K562 (cell line): ENCODE data around the gene FBXO4. TPM values are rescaled to one million over a fixed set of nuclear protein-coding genes. Genes with fewer than 3 reads are reported as not detected.

ENCODE experiments used
- ATAC-seq: fragments of 200-7000 bp; cut with Tn5 transposase; 3 replicates; pipeline ENCODE4 v1.9.1; 2020; ENCODE audit warnings: moderate library complexity
- BruUV-seq: library from RNA; stranded (reverse); fragments of 400-500 nt; replicated peaks from 2 replicates; lab custom pipeline; 2021; lab: Mats Ljungman, UMichigan
- CTCF ChIA-PET: fragments of 300-600 bp; formaldehyde crosslinking; extraction: SDS; loops from one replicate; lab custom pipeline; 2021; ENCODE audit warnings: low intra/inter-chr PET ratio; lab: Yijun Ruan, JAX
- POLR2A ChIA-PET: fragments of 300-600, 350-650 bp; sonication (Branson Sonifier 250); formaldehyde crosslinking; extraction: SDS; loops from one replicate; lab custom pipeline; 2021; ENCODE audit warnings: antibody characterized with exemption, inconsistent platforms; lab: Yijun Ruan, JAX
- DNase-seq, 4 experiments: peaks; one replicate each; pipeline versions ENCODE4 v3.0.0 to v3.0.0-alpha.2; 2011 to 2018; ENCODE audit warnings: low spot score in 3 of 4, mixed read lengths in 3 of 4; ENCODE audit errors: extremely low read depth in 1 of 4
- FAIRE-seq: peaks from 2 replicates; lab custom pipeline; 2011; peaks lifted over from hg19 to GRCh38; lab: Jason Lieb, UNC
- H2AFZ ChIP-seq: 2 replicates; pipeline ENCODE4 v1.6.0; 2011; ENCODE audit warnings: low read depth, low read length, control low read depth, inconsistent platforms
- H3K27ac ChIP-seq: fragments of 200-600 bp; 3 replicates; pipeline ENCODE4 v1.8.0; 2011; ENCODE audit warnings: low read depth, mild to moderate bottlenecking, control low read depth, inconsistent platforms, low read length, moderate library complexity, mixed read lengths; ENCODE audit errors: extremely low read depth
- H3K27me3 ChIP-seq, 2 experiments: fragments of 300-600 bp in 1 of 2; 2 replicates in 1 of 2; 3 replicates in 1 of 2; pipeline versions ENCODE4 v1.6.0 to v1.8.0; 2011; ENCODE audit warnings: inconsistent platforms in 2 of 2, low read length in 2 of 2, mild to moderate bottlenecking in 1 of 2, mixed read lengths in 1 of 2, moderate library complexity in 1 of 2; ENCODE audit not compliant: control insufficient read depth in 2 of 2, insufficient read depth in 2 of 2
- H3K36me3 ChIP-seq: fragments of 300-600 bp; 3 replicates; pipeline ENCODE4 v1.8.0; 2011; ENCODE audit warnings: mild to moderate bottlenecking, low read length, inconsistent platforms; ENCODE audit not compliant: control insufficient read depth, insufficient read depth
- H3K4me1 ChIP-seq, 2 experiments: fragments of 200-600 bp in 1 of 2; replicated peaks in 1 of 2; 2 replicates in 1 of 2; 3 replicates in 1 of 2; pipeline versions ENCODE4 v1.5.1 to v1.8.0; 2011; ENCODE audit warnings: inconsistent platforms in 2 of 2, low read length in 2 of 2, mild to moderate bottlenecking in 1 of 2, mixed read lengths in 1 of 2, moderate library complexity in 1 of 2; ENCODE audit not compliant: control insufficient read depth in 2 of 2, insufficient read depth in 2 of 2
- H3K4me2 ChIP-seq: 2 replicates; pipeline ENCODE4 v1.6.1; 2011; ENCODE audit warnings: low read length, control low read depth, inconsistent platforms, mixed read lengths; ENCODE audit not compliant: insufficient read depth
- H3K4me3 ChIP-seq: fragments of 200-600 bp; sonication (generic), shearing (Covaris generic); 2 replicates; pipeline ENCODE4 v1.5.1; 2016; ENCODE audit warnings: control low read depth, inconsistent platforms
- H3K79me2 ChIP-seq: fragments of 200-600 bp; 3 replicates; pipeline ENCODE4 v1.8.0; 2011; ENCODE audit warnings: low read length, inconsistent platforms; ENCODE audit not compliant: control insufficient read depth, insufficient read depth
- H3K9ac ChIP-seq, 2 experiments: 2 replicates each; pipeline versions ENCODE4 v1.6.0 to v1.6.1; 2011; ENCODE audit warnings: low read depth in 2 of 2, low read length in 2 of 2, control low read depth in 1 of 2, inconsistent platforms in 1 of 2, mild to moderate bottlenecking in 1 of 2, mixed read lengths in 1 of 2; ENCODE audit not compliant: insufficient read depth in 1 of 2
- H3K9me1 ChIP-seq: one replicate; pipeline ENCODE4 v1.6.0; 2011; ENCODE audit warnings: inconsistent platforms, mild to moderate bottlenecking, low read length, moderate library complexity; ENCODE audit not compliant: control insufficient read depth, insufficient read depth
- H3K9me3 ChIP-seq: replicated peaks from 2 replicates; pipeline ENCODE4 v1.5.1; 2011; ENCODE audit warnings: low read depth, low read length, inconsistent platforms; ENCODE audit not compliant: control insufficient read depth, insufficient read depth
- H4K20me1 ChIP-seq: replicated peaks from 2 replicates; pipeline ENCODE4 v1.6.1; 2011; ENCODE audit warnings: low read length, inconsistent platforms, mixed read lengths; ENCODE audit not compliant: control insufficient read depth, insufficient read depth
- ETS2 ChIP-seq: IDR thresholded peaks from 2 replicates; pipeline ENCODE4 v1.6.1; 2016; ENCODE audit warnings: borderline replicate concordance, missing genetic modification characterization, mild to moderate bottlenecking, moderate library complexity, missing compliant biosample characterization; ENCODE audit not compliant: poor library complexity, severe bottlenecking
- GTF2F1 ChIP-seq: IDR thresholded peaks from 2 replicates; pipeline ENCODE4 v1.6.1; 2011; ENCODE audit warnings: low read depth, low read length, improper control_type of control experiment
- KAT7 ChIP-seq: sonication (generic); formaldehyde crosslinking; IDR thresholded peaks from 2 replicates; pipeline ENCODE4 v1.8.0; 2022; ENCODE audit warnings: missing genetic modification reagents, mild to moderate bottlenecking, borderline replicate concordance
- PHF21A ChIP-seq: fragments of 450-650 bp; IDR thresholded peaks from 2 replicates; pipeline ENCODE4 v1.6.1; 2017; ENCODE audit warnings: low read depth, borderline replicate concordance
- POLR2AphosphoS5 ChIP-seq: IDR thresholded peaks from 2 replicates; pipeline ENCODE4 v1.6.1; 2011; ENCODE audit warnings: mild to moderate bottlenecking, low read depth, low read length, moderate library complexity; ENCODE audit not compliant: control insufficient read depth, insufficient read depth
- POLR3A ChIP-seq: IDR thresholded peaks from 2 replicates; pipeline ENCODE4 v1.6.1; 2011; ENCODE audit warnings: borderline replicate concordance, mild to moderate bottlenecking, moderate library complexity; ENCODE audit not compliant: insufficient read length, insufficient read depth; ENCODE audit errors: extremely low read depth
- ZFX ChIP-seq: sonication (generic); formaldehyde crosslinking; IDR thresholded peaks from 2 replicates; pipeline ENCODE4 v1.8.0; 2022; ENCODE audit warnings: mild to moderate bottlenecking, missing genetic modification reagents, moderate library complexity
- ZNF174 ChIP-seq: fragments of 250-450 bp; sonication (Bioruptor Pico); IDR thresholded peaks from 2 replicates; pipeline ENCODE4 v1.4.0; 2020; ENCODE audit warnings: mild to moderate bottlenecking
- WGBS: fragments of 100-300 bp; shearing (Covaris generic); methylation state at CpG from one replicate; pipeline ENCODE4 v1.1.6; 2016; ENCODE audit warnings: low coverage, mixed read lengths; ENCODE audit not compliant: insufficient coverage; ENCODE audit errors: missing lambda C conversion rate; 5-methylcytosine and 5-hydroxymethylcytosine counted together
- in situ Hi-C: fragments of 300-500 bp; cut with MboI; formaldehyde crosslinking; loops from 4 replicates; pipeline ENCODE4 v1.15.0; 2018; ENCODE audit warnings: inconsistent platforms, mixed read lengths
- intact Hi-C: fragments of 100-400 bp; cut with micrococcal nuclease; formaldehyde crosslinking; loops from 2 replicates; pipeline ENCODE4 v1.14.2; 2022
- polyA plus RNA-seq, 8 experiments: library from polyadenylated mRNA; depleted of rRNA in 4 of 8; stranded (reverse) in 5 of 8; unstranded in 3 of 8; fragments of >200 nt; fragmentation: Nextera tagmentation in 2 of 8; fragmentation: Illumina TruSeq in 1 of 8; extraction: Ambion mirVana in 2 of 8; extraction: Trizol in 1 of 8; gene quantifications; 2 replicates each; pipeline versions ENCODE4 v1.2.1 to v1.2.3, GENCODE V29; 2011 to 2014; ENCODE audit warnings: inconsistent platforms in 1 of 8, missing spikeins in 1 of 8
- total RNA-seq, 7 experiments: library from RNA; depleted of rRNA in 6 of 7; stranded (reverse); fragments of >200 nt in 6 of 7; fragmentation: Illumina TruSeq in 2 of 7; extraction: Trizol in 2 of 7; gene quantifications; 2 replicates each; pipeline versions ENCODE4 v1.2.1 to v1.2.3, GENCODE V29; 2011 to 2021; ENCODE audit warnings: low replicate concordance in 1 of 7
- TF ChIP-seq, protein P1 (sequence below): fragments of 250-450 bp; sonication (Bioruptor Pico); IDR thresholded peaks from 2 replicates; pipeline ENCODE4 v1.8.0; 2021; ENCODE audit warnings: moderate library complexity, mild to moderate bottlenecking, inconsistent platforms
- TF ChIP-seq, protein P2 (sequence below), 2 experiments: fragments of 450-650 bp; conservative IDR thresholded peaks; 2 replicates each; pipeline ENCODE4 v1.6.1; 2017; ENCODE audit warnings: mild to moderate bottlenecking in 2 of 2, moderate library complexity in 2 of 2
- TF ChIP-seq, protein P3 (sequence below): fragments of 450-650 bp; IDR thresholded peaks from 2 replicates; pipeline ENCODE4 v1.6.1; 2016; ENCODE audit warnings: low read depth

FBXO4 gene
- total and polyA plus RNA-seq, 9 of the 15 experiments (the other 6 are each of a cell fraction or from before 2014, with no cell fraction given), result 5.9 to 33.4 (median 19.6) TPM

DNA sequence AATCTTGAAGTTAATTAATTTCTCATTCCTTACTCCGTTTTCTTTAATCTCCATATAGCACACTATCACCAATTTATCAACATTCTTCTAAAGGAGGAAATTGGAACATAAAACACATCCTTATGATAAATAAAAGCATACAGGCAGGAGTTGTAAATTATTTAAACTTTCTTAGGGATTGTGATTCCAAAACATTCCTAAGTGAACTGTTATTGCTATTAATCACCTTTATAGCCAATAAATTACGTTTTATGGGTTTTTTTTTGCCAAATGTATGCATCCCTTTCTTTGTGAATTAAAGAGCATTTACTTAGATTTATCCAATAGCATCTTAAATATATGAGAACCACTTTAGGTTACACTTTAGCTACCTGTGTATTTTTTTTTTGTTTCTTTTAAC lies 55.3 kb downstream of the FBXO4 start:
- no peaks in the 10 kb centered on the region for H3K79me2 ChIP-seq
- FAIRE-seq (no peak), DNase-seq (no peak), ATAC-seq (no peak)
- H3K4me2 ChIP-seq, result no peak overlapping the region
- H2AFZ ChIP-seq, result no peak overlapping the region
- WGBS, result 2% methylated on average over 2 of the region's 2 CpGs
- H4K20me1 ChIP-seq, result no peaks in the 10 kb centered on the region
- H3K4me1 ChIP-seq, result no peaks in the 10 kb centered on the region
- no peaks in the 10 kb centered on the region for H3K9me3 ChIP-seq
- H3K27me3 ChIP-seq, result no peaks in the 10 kb centered on the region
- H3K4me3 ChIP-seq, result no peak overlapping the region
- intact Hi-C loops (no loop called here), in situ Hi-C loops (no loop called here)
- no peaks in the 10 kb centered on the region for H3K9me1 ChIP-seq
- no peak overlapping the region for H3K27ac ChIP-seq
- H3K9ac ChIP-seq, result no peak overlapping the region
- no TSS peak for BruUV-seq
- H3K36me3 ChIP-seq, result no peaks in the 10 kb centered on the region
- POLR2A ChIA-PET, result no interaction called here
- CTCF ChIA-PET, result no interaction called here
- TF ChIP-seq POLR3A (no peak), GTF2F1 (no peak), ZNF174 (CRISPR knock-in tag) (no peak), KAT7 (CRISPR knock-in tag) (no peak), PHF21A (no peak), ZFX (CRISPR knock-in tag) (no peak), POLR2AphosphoS5 (no peak), ETS2 (no peak)
- TF ChIP-seq, protein P1, sequence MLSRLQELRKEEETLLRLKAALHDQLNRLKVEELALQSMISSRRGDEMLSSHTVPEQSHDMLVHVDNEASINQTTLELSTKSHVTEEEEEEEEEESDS (CRISPR knock-in tag), result no peak
- TF ChIP-seq, protein P2, sequence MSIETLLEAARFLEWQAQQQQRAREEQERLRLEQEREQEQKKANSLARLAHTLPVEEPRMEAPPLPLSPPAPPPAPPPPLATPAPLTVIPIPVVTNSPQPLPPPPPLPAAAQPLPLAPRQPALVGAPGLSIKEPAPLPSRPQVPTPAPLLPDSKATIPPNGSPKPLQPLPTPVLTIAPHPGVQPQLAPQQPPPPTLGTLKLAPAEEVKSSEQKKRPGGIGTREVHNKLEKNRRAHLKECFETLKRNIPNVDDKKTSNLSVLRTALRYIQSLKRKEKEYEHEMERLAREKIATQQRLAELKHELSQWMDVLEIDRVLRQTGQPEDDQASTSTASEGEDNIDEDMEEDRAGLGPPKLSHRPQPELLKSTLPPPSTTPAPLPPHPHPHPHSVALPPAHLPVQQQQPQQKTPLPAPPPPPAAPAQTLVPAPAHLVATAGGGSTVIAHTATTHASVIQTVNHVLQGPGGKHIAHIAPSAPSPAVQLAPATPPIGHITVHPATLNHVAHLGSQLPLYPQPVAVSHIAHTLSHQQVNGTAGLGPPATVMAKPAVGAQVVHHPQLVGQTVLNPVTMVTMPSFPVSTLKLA (conservative IDR thresholded peaks at IDR 0.05), result no peak
- TF ChIP-seq, protein P3, sequence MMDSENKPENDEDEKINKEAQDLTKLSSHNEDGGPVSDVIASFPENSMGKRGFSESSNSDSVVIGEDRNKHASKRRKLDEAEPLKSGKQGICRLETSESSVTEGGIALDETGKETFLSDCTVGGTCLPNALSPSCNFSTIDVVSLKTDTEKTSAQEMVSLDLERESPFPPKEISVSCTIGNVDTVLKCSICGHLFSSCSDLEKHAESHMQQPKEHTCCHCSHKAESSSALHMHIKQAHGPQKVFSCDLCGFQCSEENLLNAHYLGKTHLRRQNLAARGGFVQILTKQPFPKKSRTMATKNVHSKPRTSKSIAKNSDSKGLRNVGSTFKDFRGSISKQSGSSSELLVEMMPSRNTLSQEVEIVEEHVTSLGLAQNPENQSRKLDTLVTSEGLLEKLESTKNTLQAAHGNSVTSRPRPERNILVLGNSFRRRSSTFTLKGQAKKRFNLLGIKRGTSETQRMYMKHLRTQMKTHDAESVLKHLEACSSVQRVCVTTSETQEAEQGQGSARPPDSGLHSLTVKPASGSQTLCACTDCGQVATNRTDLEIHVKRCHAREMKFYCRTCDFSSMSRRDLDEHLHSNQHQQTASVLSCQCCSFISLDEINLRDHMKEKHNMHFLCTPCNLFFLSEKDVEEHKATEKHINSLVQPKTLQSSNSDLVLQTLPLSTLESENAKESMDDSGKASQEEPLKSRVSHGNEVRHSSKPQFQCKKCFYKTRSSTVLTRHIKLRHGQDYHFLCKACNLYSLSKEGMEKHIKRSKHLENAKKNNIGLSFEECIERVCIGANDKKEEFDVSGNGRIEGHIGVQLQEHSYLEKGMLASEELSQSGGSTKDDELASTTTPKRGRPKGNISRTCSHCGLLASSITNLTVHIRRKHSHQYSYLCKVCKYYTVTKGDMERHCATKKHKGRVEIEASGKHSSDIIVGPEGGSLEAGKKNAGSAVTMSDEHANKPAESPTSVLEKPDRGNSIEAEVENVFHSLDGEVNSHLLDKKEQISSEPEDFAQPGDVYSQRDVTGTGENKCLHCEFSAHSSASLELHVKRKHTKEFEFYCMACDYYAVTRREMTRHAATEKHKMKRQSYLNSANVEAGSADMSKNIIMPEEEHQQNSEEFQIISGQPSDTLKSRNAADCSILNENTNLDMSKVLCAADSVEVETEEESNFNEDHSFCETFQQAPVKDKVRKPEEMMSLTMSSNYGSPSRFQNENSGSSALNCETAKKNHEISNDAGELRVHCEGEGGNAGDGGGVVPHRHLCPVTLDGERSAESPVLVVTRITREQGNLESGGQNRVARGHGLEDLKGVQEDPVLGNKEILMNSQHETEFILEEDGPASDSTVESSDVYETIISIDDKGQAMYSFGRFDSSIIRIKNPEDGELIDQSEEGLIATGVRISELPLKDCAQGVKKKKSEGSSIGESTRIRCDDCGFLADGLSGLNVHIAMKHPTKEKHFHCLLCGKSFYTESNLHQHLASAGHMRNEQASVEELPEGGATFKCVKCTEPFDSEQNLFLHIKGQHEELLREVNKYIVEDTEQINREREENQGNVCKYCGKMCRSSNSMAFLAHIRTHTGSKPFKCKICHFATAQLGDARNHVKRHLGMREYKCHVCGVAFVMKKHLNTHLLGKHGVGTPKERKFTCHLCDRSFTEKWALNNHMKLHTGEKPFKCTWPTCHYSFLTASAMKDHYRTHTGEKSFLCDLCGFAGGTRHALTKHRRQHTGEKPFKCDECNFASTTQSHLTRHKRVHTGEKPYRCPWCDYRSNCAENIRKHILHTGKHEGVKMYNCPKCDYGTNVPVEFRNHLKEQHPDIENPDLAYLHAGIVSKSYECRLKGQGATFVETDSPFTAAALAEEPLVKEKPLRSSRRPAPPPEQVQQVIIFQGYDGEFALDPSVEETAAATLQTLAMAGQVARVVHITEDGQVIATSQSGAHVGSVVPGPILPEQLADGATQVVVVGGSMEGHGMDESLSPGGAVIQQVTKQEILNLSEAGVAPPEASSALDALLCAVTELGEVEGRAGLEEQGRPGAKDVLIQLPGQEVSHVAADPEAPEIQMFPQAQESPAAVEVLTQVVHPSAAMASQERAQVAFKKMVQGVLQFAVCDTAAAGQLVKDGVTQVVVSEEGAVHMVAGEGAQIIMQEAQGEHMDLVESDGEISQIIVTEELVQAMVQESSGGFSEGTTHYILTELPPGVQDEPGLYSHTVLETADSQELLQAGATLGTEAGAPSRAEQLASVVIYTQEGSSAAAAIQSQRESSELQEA, result no peak
